Stimulated activated naive CD8-positive, alpha-beta T cell treated with anti-CD3 and anti-CD28 coated beads, Interleukin-15, Interleukin-2, amounts not matched to agents 100 ng/mL and 50 ng/mL, for 24 hours (primary cell): ENCODE results near the gene UBE3B.

Source experiments
- H3K27ac Mint-ChIP-seq: one replicate; pipeline ENCODE4 v1.8.0; 2021; ENCODE audit warnings: mild to moderate bottlenecking, mixed read lengths
- H3K27me3 Mint-ChIP-seq: one replicate; pipeline ENCODE4 v1.8.0; 2021; ENCODE audit warnings: mixed read lengths
- H3K36me3 Mint-ChIP-seq: one replicate; pipeline ENCODE4 v1.8.0; 2021; ENCODE audit warnings: low read depth, mixed read lengths
- H3K4me1 Mint-ChIP-seq: one replicate; pipeline ENCODE4 v1.8.0; 2021; ENCODE audit warnings: low read depth, mixed read lengths
- H3K4me3 Mint-ChIP-seq: one replicate; pipeline ENCODE4 v1.8.0; 2021; ENCODE audit warnings: mild to moderate bottlenecking, mixed read lengths
- H3K9me3 Mint-ChIP-seq: one replicate; pipeline ENCODE4 v1.8.0; 2021; ENCODE audit warnings: mixed read lengths

Gene UBE3B

GRCh38 chr12:109550281-109550680 lies 72.8 kb downstream of the UBE3B start:
- Mint-ChIP-seq H3K4me3 (no peak overlapping the region), H3K27ac (no peak overlapping the region), H3K36me3 (no peaks in the 10 kb centered on the region)

DNA sequence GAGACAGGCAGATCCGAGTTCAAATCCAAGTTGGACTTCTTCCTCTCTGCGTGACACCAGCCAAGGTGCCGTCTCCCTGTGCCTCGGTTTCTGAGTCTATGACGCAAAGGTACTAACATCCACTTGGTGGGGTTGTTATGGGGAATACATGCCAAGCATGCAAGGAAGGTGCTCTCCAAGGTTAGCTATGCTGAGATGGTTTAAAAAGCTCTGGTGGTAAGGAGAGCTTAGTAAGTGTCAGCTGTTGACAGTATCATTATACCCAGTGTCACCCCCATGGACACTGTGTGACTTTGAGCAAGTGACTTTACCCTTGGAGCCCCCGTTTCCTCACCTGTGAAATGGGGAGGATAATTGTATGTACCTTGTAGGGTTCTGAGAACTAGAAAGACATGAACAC lies 73.7 kb downstream of the UBE3B start:
- H3K27ac Mint-ChIP-seq: no peak overlapping the region
- no peak overlapping the region for H3K4me3 Mint-ChIP-seq
- H3K27me3 Mint-ChIP-seq: peaks cover 29% of the 10 kb centered on the region
- no peaks in the 10 kb centered on the region for H3K4me1 Mint-ChIP-seq
- no peaks in the 10 kb centered on the region for H3K9me3 Mint-ChIP-seq
- H3K36me3 Mint-ChIP-seq: no peaks in the 10 kb centered on the region

More at GRCh38 chr12:109550281-109550680, 72.8 kb downstream of the UBE3B start:
- peaks cover under 1% of the 10 kb centered on the region for H3K4me1 Mint-ChIP-seq
- peaks cover 29% of the 10 kb centered on the region for H3K27me3 Mint-ChIP-seq
- H3K9me3 Mint-ChIP-seq: no peaks in the 10 kb centered on the region

GRCh38 chr12:109552971-109553370 lies 75.5 kb downstream of the UBE3B start:
- H3K36me3 Mint-ChIP-seq: no peaks in the 10 kb centered on the region
- no peak overlapping the region for H3K27ac Mint-ChIP-seq
- no peak overlapping the region for H3K4me3 Mint-ChIP-seq
- H3K27me3 Mint-ChIP-seq: peaks cover 16% of the 10 kb centered on the region
- no peaks in the 10 kb centered on the region for H3K9me3 Mint-ChIP-seq
- no peaks in the 10 kb centered on the region for H3K4me1 Mint-ChIP-seq

GRCh38 chr12:109553483-109553882 lies 76.0 kb downstream of the UBE3B start:
- H3K27me3 Mint-ChIP-seq: peaks cover 11% of the 10 kb centered on the region
- no peaks in the 10 kb centered on the region for H3K4me1 Mint-ChIP-seq
- H3K4me3 Mint-ChIP-seq: no peak overlapping the region
- no peaks in the 10 kb centered on the region for H3K9me3 Mint-ChIP-seq
- no peaks in the 10 kb centered on the region for H3K36me3 Mint-ChIP-seq
- no peak overlapping the region for H3K27ac Mint-ChIP-seq

DNA sequence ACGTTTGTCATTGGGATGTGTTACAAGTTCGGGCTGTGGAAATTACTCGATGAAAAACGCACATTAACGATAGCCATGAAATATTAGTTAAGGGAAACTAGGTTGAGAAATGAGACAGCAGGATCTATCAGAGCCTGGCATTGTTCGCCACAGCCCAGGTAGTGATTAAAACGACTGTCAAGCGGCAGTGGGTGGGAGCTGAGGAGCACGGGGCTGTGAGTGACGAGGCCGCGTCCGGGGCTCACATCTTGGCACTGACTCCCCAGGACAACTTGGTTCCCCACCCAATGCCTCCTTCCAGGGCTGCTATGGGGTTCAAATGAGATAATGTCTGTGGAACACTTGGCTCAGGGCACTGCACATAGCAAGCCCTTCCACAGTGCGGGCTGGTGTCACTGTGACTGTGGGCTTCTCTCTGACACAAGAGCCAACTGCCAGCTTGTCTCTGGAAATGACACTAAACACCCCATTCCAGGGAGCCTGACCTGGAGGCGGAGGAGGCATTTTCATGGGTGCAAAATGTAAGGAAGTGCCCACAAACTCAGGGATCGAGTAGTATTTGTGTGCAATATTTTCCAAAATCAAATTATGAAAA lies 76.6 kb downstream of the UBE3B start:
- H3K27me3 Mint-ChIP-seq: peaks cover 6% of the 10 kb centered on the region
- H3K4me1 Mint-ChIP-seq: no peaks in the 10 kb centered on the region
- no peak overlapping the region for H3K4me3 Mint-ChIP-seq
- H3K27ac Mint-ChIP-seq: no peak overlapping the region
- no peaks in the 10 kb centered on the region for H3K36me3 Mint-ChIP-seq
- no peaks in the 10 kb centered on the region for H3K9me3 Mint-ChIP-seq

DNA sequence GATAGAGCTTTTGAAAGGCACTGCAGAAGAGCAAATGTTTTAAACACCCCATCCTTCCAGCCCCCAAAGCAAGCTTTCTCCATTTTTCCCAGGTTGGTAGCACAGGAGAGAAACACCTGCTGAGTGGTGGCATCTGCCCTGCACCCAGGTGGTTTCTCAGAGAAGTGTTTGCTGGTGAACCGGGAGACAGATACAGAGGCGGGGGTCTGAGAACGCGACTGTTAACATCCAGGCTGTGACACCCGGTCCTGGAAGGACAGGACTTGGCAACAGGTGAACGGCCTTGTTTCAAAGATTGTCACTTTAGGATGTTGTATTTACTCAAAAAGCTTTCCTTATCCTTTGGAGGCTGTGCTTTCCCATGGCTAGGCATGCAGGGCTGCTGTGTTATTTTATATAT lies 77.3 kb downstream of the UBE3B start:
- Mint-ChIP-seq H3K27ac (no peak overlapping the region), H3K36me3 (no peaks in the 10 kb centered on the region), H3K9me3 (no peaks in the 10 kb centered on the region), H3K27me3 (peaks cover 3% of the 10 kb centered on the region), H3K4me3 (no peak overlapping the region), H3K4me1 (no peaks in the 10 kb centered on the region)

DNA sequence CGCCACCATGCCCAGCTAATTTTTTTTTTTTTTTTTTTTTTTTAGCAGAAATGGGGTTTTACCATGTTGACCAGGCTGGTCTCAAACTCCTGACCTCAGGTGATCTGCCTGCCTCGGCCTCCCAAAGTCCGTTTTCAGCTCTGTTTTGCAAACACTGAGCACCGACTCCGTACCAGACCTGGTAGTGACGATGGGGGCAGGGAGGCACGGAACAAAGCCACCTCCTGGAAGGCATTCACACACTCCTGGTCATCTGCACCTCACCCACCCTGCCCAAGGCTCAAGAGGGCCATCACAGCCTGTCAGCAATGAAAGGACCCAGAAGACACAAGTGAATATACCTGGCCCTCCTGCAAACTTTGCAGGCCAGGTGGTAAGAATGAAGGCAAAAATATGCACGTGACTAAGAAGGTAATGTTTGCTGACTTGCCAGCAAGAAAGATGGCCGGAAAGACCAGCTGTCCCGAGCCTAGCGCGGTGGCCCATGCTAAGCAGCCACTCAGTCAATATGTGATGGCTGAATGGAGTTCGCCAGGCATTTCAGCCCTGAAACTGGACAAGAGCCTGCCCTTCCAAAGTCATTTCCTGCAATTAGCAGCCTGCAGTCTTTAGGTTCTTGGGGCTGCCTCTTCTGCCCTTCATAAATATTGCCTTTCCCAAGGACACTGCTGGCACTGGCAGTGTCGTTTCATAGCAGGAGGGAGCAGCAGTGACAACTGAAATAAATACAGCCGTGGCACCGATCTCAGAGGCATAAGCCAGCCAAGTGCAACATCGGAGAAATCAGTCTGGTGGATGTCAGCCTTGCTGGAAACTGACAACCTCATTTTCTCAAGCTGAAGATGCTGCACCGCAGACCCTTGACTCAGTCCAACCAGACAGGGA lies 78.2 kb downstream of the UBE3B start:
- Mint-ChIP-seq H3K27me3 (no peaks in the 10 kb centered on the region), H3K27ac (no peak overlapping the region), H3K4me1 (no peaks in the 10 kb centered on the region), H3K36me3 (no peaks in the 10 kb centered on the region), H3K9me3 (no peaks in the 10 kb centered on the region), H3K4me3 (no peak overlapping the region)

DNA sequence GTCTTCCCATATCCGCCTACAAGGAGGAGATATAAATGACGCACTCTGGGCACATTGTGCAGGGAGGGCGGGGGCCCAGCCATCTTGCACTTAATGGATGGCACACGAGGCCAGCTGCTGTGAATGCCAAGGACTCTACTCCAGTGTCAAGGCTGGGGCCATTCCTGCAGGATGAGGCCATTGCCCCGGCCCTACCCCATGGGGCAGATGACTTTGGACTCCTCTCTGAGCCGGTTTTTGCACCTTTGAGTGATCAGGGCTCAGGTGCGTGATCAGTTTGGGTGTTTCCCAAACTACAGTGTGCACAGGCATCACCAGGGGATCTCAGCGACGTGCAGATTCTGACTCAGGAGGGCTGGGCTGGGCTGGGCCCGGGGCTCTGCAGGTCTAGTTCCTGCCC lies 79.8 kb downstream of the UBE3B start:
- Mint-ChIP-seq H3K27ac (no peak overlapping the region), H3K36me3 (peaks cover 8% of the 10 kb centered on the region), H3K4me3 (no peak overlapping the region), H3K9me3 (peaks cover 4% of the 10 kb centered on the region), H3K4me1 (no peaks in the 10 kb centered on the region), H3K27me3 (no peaks in the 10 kb centered on the region)

DNA sequence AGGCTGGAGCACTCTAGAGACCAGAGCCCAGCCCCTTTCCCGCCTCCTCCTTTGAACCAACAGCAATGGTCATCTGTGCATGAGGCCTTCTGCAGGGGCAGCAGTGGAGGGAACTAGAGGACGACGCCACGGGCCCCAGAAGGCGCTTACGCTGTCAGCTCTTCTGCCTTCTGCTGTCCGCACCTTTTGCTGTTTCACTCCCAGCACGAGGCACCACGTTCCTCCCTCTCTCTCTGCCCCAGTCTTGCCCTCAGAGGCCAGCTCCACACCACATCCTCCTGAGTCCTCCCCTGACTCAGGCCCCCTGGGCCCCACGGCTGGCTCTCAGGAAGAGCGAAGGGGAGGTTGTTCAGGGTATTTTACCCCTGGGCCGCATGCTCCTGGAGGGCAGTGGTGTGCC lies 80.4 kb downstream of the UBE3B start:
- H3K27me3 Mint-ChIP-seq: no peaks in the 10 kb centered on the region

GRCh38 chr12:109558374-109559199 lies 81.2 kb downstream of the UBE3B start:
- H3K27me3 Mint-ChIP-seq: no peaks in the 10 kb centered on the region
- no peaks in the 10 kb centered on the region for H3K4me1 Mint-ChIP-seq
- peaks cover 19% of the 10 kb centered on the region for H3K36me3 Mint-ChIP-seq
- H3K4me3 Mint-ChIP-seq: no peak overlapping the region
- H3K27ac Mint-ChIP-seq: no peak overlapping the region
- H3K9me3 Mint-ChIP-seq: peaks cover 8% of the 10 kb centered on the region

More for the DNA sequence above, 80.4 kb downstream of the UBE3B start:
- Mint-ChIP-seq H3K4me1 (no peaks in the 10 kb centered on the region), H3K9me3 (peaks cover 8% of the 10 kb centered on the region), H3K27ac (no peak overlapping the region), H3K36me3 (peaks cover 14% of the 10 kb centered on the region), H3K4me3 (no peak overlapping the region)

DNA sequence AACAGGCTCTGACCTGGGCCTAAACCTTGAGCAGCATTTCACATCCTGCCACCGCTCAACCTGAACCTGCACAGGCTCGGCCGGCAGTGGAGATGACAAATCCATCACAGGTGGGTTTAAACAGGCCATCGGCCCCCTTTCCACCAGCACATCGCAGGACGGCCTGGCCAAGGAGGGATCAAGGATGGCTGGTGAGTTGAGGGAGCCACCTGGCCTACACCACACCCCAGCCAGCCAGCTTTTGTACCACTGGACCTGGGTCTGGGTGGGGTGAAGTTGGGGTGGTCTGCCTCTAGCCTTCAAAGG lies 81.7 kb downstream of the UBE3B start:
- no peak overlapping the region for H3K27ac Mint-ChIP-seq
- H3K9me3 Mint-ChIP-seq: peaks cover 8% of the 10 kb centered on the region
- peaks cover 19% of the 10 kb centered on the region for H3K36me3 Mint-ChIP-seq
- no peaks in the 10 kb centered on the region for H3K4me1 Mint-ChIP-seq
- no peak overlapping the region for H3K4me3 Mint-ChIP-seq
- no peaks in the 10 kb centered on the region for H3K27me3 Mint-ChIP-seq

- Mint-ChIP-seq H3K9me3 (peaks cover 8% of the 10 kb centered on the region), H3K27me3 (no peaks in the 10 kb centered on the region), H3K27ac (no peak overlapping the region), H3K36me3 (peaks cover 21% of the 10 kb centered on the region), H3K4me3 (no peak overlapping the region), H3K4me1 (no peaks in the 10 kb centered on the region)
Measured at GRCh38 chr12:109559601-109560000, 82.2 kb downstream of the UBE3B start.

DNA sequence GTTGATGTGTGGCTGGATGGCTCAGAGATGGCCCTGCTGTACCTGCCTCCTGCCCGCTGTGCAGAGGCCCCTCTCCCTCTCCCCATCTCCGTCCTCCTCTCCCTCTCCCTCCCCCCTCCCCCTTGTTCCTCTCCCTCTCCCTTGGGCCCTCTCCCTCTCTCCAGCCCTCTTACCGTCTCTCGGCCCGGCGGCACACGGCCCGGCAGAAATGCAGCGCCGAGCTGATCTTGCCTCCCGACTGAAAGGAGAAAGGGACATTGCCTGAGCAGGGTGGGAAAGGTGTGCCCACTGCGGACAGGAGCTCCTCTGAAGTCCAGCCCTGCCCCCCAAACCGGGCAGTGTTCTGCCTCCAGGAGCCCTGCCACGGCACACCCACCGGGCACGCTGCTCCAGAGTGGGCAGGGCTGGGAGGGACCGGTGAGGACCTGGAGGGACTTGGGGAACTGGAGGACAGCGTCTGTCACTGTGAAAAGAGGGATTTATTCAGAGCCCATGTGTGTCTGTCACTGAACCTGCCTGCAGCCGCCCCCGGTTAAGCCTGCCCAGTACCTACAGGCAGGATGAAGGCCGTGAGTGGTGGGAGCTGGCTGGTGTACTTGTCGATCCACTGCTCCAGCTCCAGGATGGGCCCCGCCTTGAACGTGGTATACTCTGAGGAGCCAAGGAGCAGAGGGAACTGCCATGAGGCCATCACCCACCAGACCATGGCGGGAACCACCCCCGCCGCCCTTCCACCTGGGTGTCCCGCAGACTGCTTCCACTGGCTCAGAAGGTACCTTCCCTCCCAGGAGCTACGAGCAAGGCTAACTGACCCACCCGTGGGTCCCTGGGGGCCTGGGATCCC lies 83.7 kb downstream of the UBE3B start:
- no peaks in the 10 kb centered on the region for H3K27me3 Mint-ChIP-seq
- no peak overlapping the region for H3K27ac Mint-ChIP-seq
- peaks cover 26% of the 10 kb centered on the region for H3K36me3 Mint-ChIP-seq
- peaks cover 8% of the 10 kb centered on the region for H3K9me3 Mint-ChIP-seq
- H3K4me3 Mint-ChIP-seq: no peak overlapping the region
- no peaks in the 10 kb centered on the region for H3K4me1 Mint-ChIP-seq

GRCh38 chr12:109561711-109562030 lies 84.2 kb downstream of the UBE3B start:
- Mint-ChIP-seq H3K27ac (no peak overlapping the region), H3K27me3 (no peaks in the 10 kb centered on the region), H3K9me3 (peaks cover 8% of the 10 kb centered on the region), H3K4me3 (no peak overlapping the region), H3K4me1 (no peaks in the 10 kb centered on the region), H3K36me3 (peaks cover 32% of the 10 kb centered on the region)
